GM18951 (cell line): ENCODE data around the gene SH3BP2.

Experiments
- POLR2A ChIP-seq: IDR thresholded peaks from 4 replicates; pipeline ENCODE4 v1.6.1; 2011; ENCODE audit warnings: mild to moderate bottlenecking; ENCODE audit not compliant: insufficient read length, insufficient read depth; ENCODE audit errors: extremely low read depth
- in situ Hi-C: fragments of 300-500 bp; cut with MboI; formaldehyde crosslinking; loops from one replicate; pipeline ENCODE4 v1.12.0; 2022; ENCODE audit warnings: low sequenced_read_pairs, mixed read lengths, inconsistent platforms; ENCODE audit not compliant: unreplicated experiment

SH3BP2 gene

DNA sequence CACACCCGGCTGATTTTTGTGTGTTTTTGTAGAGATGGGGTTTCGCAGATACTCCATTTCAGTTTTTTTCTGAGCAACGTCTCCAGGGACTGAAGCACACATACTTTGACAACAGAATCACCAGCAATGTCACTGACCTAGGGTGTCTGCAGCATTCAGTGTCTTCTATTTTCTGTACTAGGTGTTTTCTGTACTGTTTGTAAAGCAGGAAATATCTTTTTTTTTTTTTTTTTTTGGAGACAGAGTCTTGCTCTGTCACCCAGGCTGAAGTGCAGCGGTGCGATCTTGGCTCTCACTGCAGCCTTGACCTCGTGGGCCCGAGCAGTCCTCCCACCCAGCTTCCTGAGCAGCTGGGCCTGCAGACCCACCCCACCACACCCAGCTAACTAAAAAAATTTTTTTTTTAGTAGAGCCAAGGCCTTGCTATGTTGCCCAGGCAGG, 59.6 kb downstream of the SH3BP2 start:
- TF ChIP-seq POLR2A = no peak
- in situ Hi-C loops = no loop called here

- no peak for TF ChIP-seq POLR2A
- in situ Hi-C loops = no loop called here
These were observed 62.7 kb downstream of the SH3BP2 start for GRCh38 chr4:2855584-2855983.

DNA sequence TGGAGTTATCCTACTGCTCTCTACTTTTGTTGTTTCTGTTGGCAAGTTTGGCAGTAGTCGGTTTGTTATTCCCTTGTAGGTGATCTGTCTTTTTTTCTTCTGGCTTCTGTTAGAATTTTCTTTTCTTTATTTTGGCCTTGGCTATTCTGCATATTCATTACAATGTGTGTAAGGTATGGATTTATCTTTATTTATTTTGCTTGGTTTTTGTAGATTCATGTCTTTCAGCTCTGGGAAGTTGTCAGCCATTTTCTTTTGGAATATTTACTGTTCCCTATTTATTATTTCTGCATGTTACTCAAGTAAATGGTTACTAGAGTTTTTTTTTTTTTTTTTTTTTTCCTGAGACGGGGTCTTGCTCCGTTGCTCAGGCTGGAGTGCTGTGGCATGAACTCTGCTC, 63.4 kb downstream of the SH3BP2 start:
- in situ Hi-C loops = no loop called here
- TF ChIP-seq POLR2A = no peak

DNA sequence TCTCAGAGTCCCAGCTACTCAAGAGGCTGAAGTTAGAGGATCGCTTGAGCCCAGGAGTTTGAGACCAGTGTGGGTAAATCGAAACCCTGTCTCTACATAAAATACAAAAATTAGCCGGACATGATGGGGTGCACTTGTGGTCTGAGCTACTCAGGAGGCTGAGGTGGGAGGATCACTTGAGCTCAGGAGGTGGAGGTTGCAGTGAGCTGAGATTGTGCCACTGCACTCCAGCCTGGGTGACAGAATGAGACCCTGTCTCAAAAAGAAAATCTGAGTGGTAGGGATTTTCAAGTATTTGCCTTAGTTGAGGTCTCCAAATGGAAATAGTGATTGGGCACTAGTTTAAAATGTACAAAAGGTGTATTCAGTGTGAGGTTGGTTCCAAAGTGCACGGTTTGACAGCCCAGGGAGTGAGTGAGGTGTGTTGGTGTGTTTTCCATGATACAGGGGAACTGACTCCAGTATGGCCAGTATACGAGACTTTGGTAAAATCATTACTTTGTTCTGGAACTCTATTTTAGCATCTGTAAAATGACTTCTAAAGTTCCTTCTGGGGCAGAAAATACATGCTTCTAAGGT, 64.6 kb downstream of the SH3BP2 start:
- in situ Hi-C loops = no loop called here
- TF ChIP-seq POLR2A = no peak

- TF ChIP-seq POLR2A = no peak
- in situ Hi-C loops = no loop called here
These were observed 65.7 kb downstream of the SH3BP2 start for GRCh38 chr4:2858451-2859217.

DNA sequence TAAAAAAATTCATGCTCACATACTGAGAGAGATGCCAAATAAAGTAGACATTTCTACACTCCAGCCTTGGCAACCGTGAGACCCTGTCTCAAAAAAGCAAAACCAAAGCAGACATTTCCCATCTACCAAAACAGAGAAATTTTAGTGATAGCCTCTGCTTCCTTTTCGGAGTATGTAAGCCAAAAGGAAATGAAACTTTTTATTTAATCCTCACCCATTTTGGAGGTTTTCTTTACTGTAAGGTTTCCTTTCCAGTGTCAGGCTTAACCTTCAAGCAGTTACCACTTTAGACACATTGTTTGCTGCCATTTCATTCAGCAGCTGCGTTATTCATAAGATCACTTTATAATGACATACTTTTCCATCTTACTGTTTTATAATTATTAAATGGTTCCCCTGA, 66.6 kb downstream of the SH3BP2 start:
- TF ChIP-seq POLR2A = no peak
- in situ Hi-C loops = no loop called here

GRCh38 chr4:2860391-2861348, 67.8 kb downstream of the SH3BP2 start:
- in situ Hi-C loops = no loop called here
- TF ChIP-seq POLR2A = no peak

- TF ChIP-seq POLR2A = no peak
- in situ Hi-C loops = no loop called here
These were observed 68.9 kb downstream of the SH3BP2 start for GRCh38 chr4:2861631-2862436.

DNA sequence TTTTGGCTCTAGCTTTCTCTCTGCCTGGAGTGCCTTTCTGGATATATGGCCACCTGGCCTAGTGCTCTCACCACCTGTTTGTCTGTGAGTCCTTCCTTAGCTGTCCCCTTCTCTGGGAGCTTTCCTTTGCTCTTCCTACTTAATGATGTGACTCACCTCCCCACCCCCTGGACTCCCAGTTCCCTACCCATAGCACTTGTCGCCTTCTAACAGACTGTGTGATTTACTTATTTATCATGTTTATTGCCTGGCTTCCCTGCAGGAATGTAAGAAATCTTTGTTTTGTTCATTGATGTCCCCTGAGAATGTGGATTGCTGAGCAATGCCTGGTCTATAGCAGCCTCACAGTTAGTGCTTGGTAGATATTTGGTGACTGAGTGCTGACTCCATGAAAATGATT, 69.6 kb downstream of the SH3BP2 start:
- in situ Hi-C loops = no loop called here
- no peak for TF ChIP-seq POLR2A

DNA sequence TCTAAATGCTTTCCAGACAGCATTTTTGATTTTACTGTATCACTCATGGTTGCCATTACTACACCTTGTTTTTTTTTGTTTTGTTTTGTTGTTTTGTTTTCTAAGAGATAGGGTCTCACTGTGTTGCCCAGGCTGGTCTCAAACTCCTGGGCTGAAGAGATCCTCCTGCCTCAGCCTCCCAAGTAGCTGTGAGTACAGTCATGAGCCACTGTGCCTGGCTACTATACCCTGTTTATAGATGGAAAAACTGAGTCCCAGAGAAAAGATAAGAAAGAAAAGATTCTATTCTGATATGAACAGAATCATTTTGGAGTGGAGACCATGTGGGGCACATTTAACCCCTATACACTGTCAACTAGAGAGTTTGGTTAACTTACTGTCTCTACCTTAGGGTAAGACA, 70.8 kb downstream of the SH3BP2 start:
- no peak for TF ChIP-seq POLR2A
- in situ Hi-C loops = no loop called here

- no peak for TF ChIP-seq POLR2A
These were observed 72.4 kb downstream of the SH3BP2 start for GRCh38 chr4:2865196-2865780.

DNA sequence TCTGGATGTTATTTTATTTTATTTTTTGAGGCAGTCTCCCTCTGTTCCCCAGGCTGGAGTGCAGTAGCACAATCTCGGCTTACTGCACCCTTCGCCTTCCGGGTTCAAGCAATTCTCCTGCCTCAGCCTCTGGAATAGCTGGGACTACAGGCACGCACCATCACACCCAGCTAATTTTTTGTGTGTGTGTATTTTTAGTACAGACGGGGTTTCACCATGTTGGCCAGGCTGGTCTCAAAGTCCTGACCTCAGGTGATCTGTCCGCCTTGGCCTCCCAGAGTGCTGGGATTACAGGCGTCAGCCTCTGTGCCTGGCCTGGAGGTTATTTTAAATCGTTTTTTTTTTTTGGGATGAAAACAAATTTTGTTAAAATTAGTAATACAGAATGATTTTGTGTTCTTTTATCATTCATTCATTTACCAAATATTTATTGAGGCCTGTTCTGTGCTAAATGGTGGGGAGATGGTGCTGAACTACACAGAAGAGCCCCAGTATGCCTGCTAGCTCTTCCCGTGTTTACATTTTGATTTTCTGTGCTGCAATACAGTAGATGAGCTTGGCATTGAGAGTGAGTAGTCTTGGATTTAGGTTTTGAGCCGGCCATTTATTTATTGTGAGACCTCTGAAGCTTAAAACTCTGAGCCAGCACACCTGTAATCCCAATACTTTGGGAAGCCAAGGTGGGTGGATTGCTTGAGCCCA, 73.4 kb downstream of the SH3BP2 start:
- in situ Hi-C loops = no loop called here
- no peak for TF ChIP-seq POLR2A

More at GRCh38 chr4:2865196-2865780, 72.4 kb downstream of the SH3BP2 start:
- in situ Hi-C loops = no loop called here
